Adipose tissue (tissue), 3 donors: Measurements from ENCODE around the gene DPEP2NB. TPM values are rescaled to one million over a fixed set of nuclear protein-coding genes. Genes with fewer than 3 reads are reported as not detected.
"Not testable (repeated sequence)": the region's sequence is repeated elsewhere in the genome, so short reads cannot be mapped to it uniquely, and the experiment has no call there.

Experiments
- H3K27ac ChIP-seq: one replicate; pipeline ENCODE4 v1.5.1; 2013; ENCODE audit warnings: low read depth, low read length
- WGBS, 3 donors: extraction: QIAGEN DNeasy Blood & Tissue Kit; methylation state at CpG; one replicate each; pipeline ENCODE4 v1.1.7; 2013; 5-methylcytosine and 5-hydroxymethylcytosine counted together
- polyA plus RNA-seq, 3 donors: library from polyadenylated mRNA; stranded (reverse); fragments of 200-250 nt; gene quantifications; one replicate each; pipeline ENCODE4 v1.2.3, GENCODE V29; 2013
- donor health status: healthy with polysubstance abuse.
- donor health status: Bipolar disorder and iron deficiency.
- donor health status: healthy.

Gene DPEP2NB
- polyA plus RNA-seq, 3 donors, result not detected

GRCh38 chr16:68022278-68022727, 6.6 kb upstream of the DPEP2NB start:
- no peak overlapping the region for H3K27ac ChIP-seq
- WGBS, 3 donors, result 8 to 11% (median 10%) methylated on average over 19 of the region's 19 CpGs

GRCh38 chr16:68021490-68021889, 5.8 kb upstream of the DPEP2NB start:
- 91 to 95% (median 93%) methylated on average over 10 of the region's 10 CpGs for WGBS, 3 donors

GRCh38 chr16:68019167-68019680, 3.5 kb upstream of the DPEP2NB start:
- 68 to 81% (median 80%) methylated on average over 8 of the region's 8 CpGs for WGBS, 3 donors

More at GRCh38 chr16:68021490-68021889, 5.8 kb upstream of the DPEP2NB start:
- no peak overlapping the region for H3K27ac ChIP-seq

GRCh38 chr16:68013440-68013839, 2.3 kb downstream of the DPEP2NB start:
- H3K27ac ChIP-seq, result no peak overlapping the region
- WGBS, 3 donors, result 32 to 59% (median 39%) methylated on average over 1 of the region's 1 CpG

More at GRCh38 chr16:68019167-68019680, 3.5 kb upstream of the DPEP2NB start:
- no peak overlapping the region for H3K27ac ChIP-seq

GRCh38 chr16:68009872-68010271, 5.8 kb downstream of the DPEP2NB start:
- WGBS, 3 donors, result 74 to 84% (median 76%) methylated on average over 4 of the region's 4 CpGs
- not testable (repeated sequence) for H3K27ac ChIP-seq

GRCh38 chr16:68009157-68009735, 6.5 kb downstream of the DPEP2NB start:
- WGBS, 3 donors, result 60 to 72% (median 71%) methylated on average over 9 of the region's 9 CpGs
- no peak overlapping the region for H3K27ac ChIP-seq

- no peak overlapping the region for H3K27ac ChIP-seq
- WGBS, 3 donors, result 33 to 49% (median 35%) methylated on average over 6 of the region's 6 CpGs
Observed at GRCh38 chr16:68005786-68006286, 9.9 kb downstream of the DPEP2NB start.

- WGBS, 3 donors, result 83 to 87% (median 85%) methylated on average over 9 of the region's 9 CpGs
- no peak overlapping the region for H3K27ac ChIP-seq
Observed at GRCh38 chr16:68005211-68005610, 10.5 kb downstream of the DPEP2NB start.

- no peak overlapping the region for H3K27ac ChIP-seq
- 72 to 90% (median 86%) methylated on average over 4 of the region's 4 CpGs for WGBS, 3 donors
Observed at GRCh38 chr16:68003031-68003430, 12.7 kb downstream of the DPEP2NB start.

- 32 to 39% (median 36%) methylated on average over 3 of the region's 3 CpGs for WGBS, 3 donors
- H3K27ac ChIP-seq, result no peak overlapping the region
Observed at GRCh38 chr16:68000450-68000849, 15.3 kb downstream of the DPEP2NB start.

GRCh38 chr16:67999985-68000384, 15.7 kb downstream of the DPEP2NB start:
- WGBS, 3 donors, result 44 to 72% (median 45%) methylated on average over 2 of the region's 2 CpGs
- no peak overlapping the region for H3K27ac ChIP-seq

GRCh38 chr16:67998779-67999688, 16.7 kb downstream of the DPEP2NB start, which contains the start of gene DPEP2:
DPEP2 (minus strand) TSS chr16:67999484; CDS start chr16:67993212, 6,272 bp downstream.
- 48 to 57% (median 53%) methylated on average over 18 of the region's 18 CpGs for WGBS, 3 donors
- H3K27ac ChIP-seq, result not testable (repeated sequence)

GRCh38 chr16:67998231-67998778, 17.4 kb downstream of the DPEP2NB start:
- H3K27ac ChIP-seq, result not testable (repeated sequence)

GRCh38 chr16:67996666-67997065, 19.0 kb downstream of the DPEP2NB start:
- 84 to 94% (median 86%) methylated on average over 5 of the region's 5 CpGs for WGBS, 3 donors
- H3K27ac ChIP-seq, result no peak overlapping the region

More at GRCh38 chr16:67998231-67998778, 17.4 kb downstream of the DPEP2NB start:
- 92 to 95% (median 93%) methylated on average over 36 of the region's 36 CpGs for WGBS, 3 donors

GRCh38 chr16:67995423-67995822, 20.3 kb downstream of the DPEP2NB start:
- 66 to 75% (median 69%) methylated on average over 5 of the region's 5 CpGs for WGBS, 3 donors
- no peak overlapping the region for H3K27ac ChIP-seq

GRCh38 chr16:67994040-67994408, 21.7 kb downstream of the DPEP2NB start:
- not testable (repeated sequence) for H3K27ac ChIP-seq
- 28 to 77% (median 43%) methylated on average over 2 to 5 of the region's 6 CpGs for WGBS, 3 donors

- 7 to 14% (median 14%) methylated on average over 24 to 39 of the region's 39 CpGs for WGBS, 3 donors
- no peak overlapping the region for H3K27ac ChIP-seq
Observed at GRCh38 chr16:67993207-67994039, 22.3 kb downstream of the DPEP2NB start.

GRCh38 chr16:67992661-67993206, 23.0 kb downstream of the DPEP2NB start:
- H3K27ac ChIP-seq, result no peak overlapping the region
- WGBS, 3 donors, result 60 to 80% (median 79%) methylated on average over 20 of the region's 20 CpGs
